Motor neuron (in vitro differentiated cells): ENCODE measurements around the gene MICB. TPM values are rescaled to one million over a fixed set of nuclear protein-coding genes. Genes with fewer than 3 reads are reported as not detected.
A peak's percentile ranks its signal among the peaks of the same experiment; 100 is the strongest.
"Not testable (repeated sequence)": the region's sequence is repeated elsewhere in the genome, so short reads cannot be mapped to it uniquely, and the experiment has no call there.

Experiments
- ATAC-seq, 8 experiments: fragments of 200-7000 bp; cut with Tn5 transposase; replicated peaks in 6 of 8; 2 replicates each; pipeline ENCODE4 v1.8.0; 2021; ENCODE audit warnings: mild to moderate bottlenecking in 8 of 8, moderate library complexity in 8 of 8
- H3K27ac ChIP-seq, 2 donors: fragments of 250-450 bp; sonication (Bioruptor Pico); 2 replicates each; pipeline ENCODE4 v1.9.0; 2021; ENCODE audit warnings: antibody characterized with exemption in 2 of 2, mild to moderate bottlenecking in 2 of 2, moderate library complexity in 1 of 2
- H3K4me1 ChIP-seq, 2 donors: fragments of 250-450 bp; sonication (Bioruptor Pico); replicated peaks in 1 of 2; 2 replicates each; pipeline ENCODE4 v1.6.1; 2021; ENCODE audit warnings: antibody characterized with exemption in 2 of 2, mild to moderate bottlenecking in 2 of 2, moderate library complexity in 1 of 2
- H3K4me3 ChIP-seq, 5 donors: fragments of 250-450 bp; sonication (Bioruptor Pico); 2 replicates each; pipeline ENCODE4 v1.9.0; 2021; ENCODE audit warnings: antibody characterized with exemption in 5 of 5, mild to moderate bottlenecking in 5 of 5, moderate library complexity in 4 of 5
- WGBS, 10 experiments: fragments of 450-650 bp; shearing (Covaris generic); methylation state at CpG; one replicate each; pipeline ENCODE4 v1.0.0; 2022; 5-methylcytosine and 5-hydroxymethylcytosine counted together
- in situ Hi-C, 9 experiments: fragments of 400-800 bp; cut with MboI; loops; one replicate each; pipeline ENCODE4 v1.15.0; 2021; ENCODE audit warnings: low sequenced_read_pairs in 9 of 9, low pct_unique_long_range_greater_than_20kb in 2 of 9; ENCODE audit not compliant: unreplicated experiment in 9 of 9
- total RNA-seq, 8 experiments: library from RNA; unstranded; fragments of 300-600 nt; gene quantifications; 2 replicates each; pipeline versions ENCODE4 v1.2.3 to v1.2.4, GENCODE V29; 2022

Gene MICB
- total RNA-seq, 8 experiments from 2014 or later: 0.49 to 4.2 (median 1.9) TPM; not detected in 1

DNA sequence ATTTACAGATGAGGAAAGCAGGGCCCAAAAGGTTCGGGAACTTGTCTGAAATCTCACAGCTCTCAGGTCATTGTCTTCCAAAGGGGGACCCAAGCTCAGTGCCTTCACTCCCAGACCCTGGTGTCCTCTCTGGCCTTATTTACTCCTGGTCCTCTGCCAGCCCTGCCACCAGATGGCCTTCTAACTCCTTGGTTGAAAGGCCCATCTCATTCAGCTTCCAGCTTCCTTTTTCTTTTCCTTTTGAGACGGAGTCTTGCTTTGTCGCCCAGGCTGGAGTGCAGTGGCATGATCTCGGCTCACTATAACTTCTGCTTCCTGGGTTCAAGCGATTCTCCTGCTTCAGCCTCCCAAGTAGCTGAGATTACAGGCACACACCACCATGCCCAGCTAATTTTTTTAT lies 53.4 kb downstream of the MICB start:
- in situ Hi-C loops, H3K4me3 ChIP-seq, H3K4me1 ChIP-seq, H3K27ac ChIP-seq, ATAC-seq: not testable (repeated sequence)
- 37 to 100% (median 78%) methylated on average over 1 to 5 of the region's 5 CpGs for WGBS, 10 experiments

DNA sequence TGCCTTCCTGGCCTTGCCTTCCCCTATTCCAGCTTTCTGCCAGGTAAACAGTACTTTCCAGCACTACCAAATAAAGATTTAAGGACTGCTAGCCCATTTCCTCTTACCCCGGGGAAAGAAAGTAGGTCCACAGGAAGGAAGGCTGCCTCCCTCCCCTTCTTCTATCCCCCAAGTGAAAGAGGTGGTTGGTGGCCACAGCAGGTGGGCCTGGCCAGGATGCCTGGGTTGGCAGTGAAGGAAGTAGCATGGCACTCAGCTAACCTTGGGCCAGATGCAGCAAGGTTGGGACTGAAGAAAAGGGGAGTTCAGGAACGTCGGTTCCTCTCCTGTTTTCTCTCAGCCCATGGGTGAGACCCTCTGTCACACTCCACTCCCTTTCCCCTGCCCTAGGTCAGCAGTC lies 58.4 kb downstream of the MICB start:
- no peak for ATAC-seq
- H3K4me1 ChIP-seq: no peaks in the 10 kb centered on the region
- no peak overlapping the region for H3K27ac ChIP-seq
- no peak overlapping the region for H3K4me3 ChIP-seq
- WGBS, 10 experiments: 67 to 100% (median 77%) methylated on average over 1 to 3 of the region's 3 CpGs; no CpG with 5 or more reads in 6 of the 10 experiments
- in situ Hi-C loops: no loop called here

DNA sequence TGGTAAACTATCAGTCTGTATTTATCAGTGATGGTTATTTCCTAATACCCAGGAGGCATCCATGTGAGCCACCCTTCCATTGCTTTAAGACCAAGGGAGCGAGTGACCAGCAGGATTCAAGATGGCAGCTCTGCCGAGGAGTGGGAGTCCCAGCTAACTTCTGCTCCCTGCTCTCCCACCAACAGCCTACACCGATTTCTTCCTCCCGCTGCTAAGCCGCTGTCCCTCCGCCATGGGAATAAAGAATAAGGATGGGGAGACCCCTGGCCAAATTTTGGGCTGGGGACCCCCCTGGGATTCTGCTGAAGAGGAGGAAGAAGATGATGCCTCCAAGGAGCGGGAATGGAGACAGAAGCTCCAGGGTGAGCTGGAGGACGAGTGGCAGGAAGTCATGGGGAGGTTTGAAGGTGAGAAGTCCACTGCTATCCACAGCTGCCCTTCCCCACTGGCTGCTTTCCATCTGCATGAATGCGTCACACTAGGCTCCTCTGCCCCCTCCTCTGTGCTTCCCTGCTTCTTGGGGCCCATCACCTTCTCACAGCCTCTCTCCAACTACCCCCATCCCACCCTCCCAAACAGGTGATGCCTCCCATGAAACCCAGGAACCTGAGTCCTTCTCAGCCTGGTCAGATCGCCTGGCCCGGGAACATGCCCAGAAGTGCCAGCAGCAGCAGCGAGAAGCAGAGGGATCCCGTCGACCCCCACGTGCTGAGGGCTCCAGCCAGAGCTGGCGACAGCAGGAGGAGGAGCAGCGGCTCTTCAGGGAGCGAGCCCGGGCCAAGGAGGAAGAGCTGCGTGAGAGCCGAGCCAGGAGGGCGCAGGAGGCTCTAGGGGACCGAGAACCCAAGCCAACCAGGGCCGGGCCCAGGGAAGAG lies 59.7 kb downstream of the MICB start:
- no peak overlapping the region for H3K27ac ChIP-seq
- ATAC-seq: peak in 2 of 8 experiments; percentile 6 to 8
- 67 to 88% (median 81%) methylated on average over 4 to 5 of the region's 24 CpGs; no CpG with 5 or more reads in 4 of the 10 experiments for WGBS, 10 experiments
- no peaks in the 10 kb centered on the region for H3K4me1 ChIP-seq
- in situ Hi-C loops: no loop called here
- H3K4me3 ChIP-seq: no peak overlapping the region

DNA sequence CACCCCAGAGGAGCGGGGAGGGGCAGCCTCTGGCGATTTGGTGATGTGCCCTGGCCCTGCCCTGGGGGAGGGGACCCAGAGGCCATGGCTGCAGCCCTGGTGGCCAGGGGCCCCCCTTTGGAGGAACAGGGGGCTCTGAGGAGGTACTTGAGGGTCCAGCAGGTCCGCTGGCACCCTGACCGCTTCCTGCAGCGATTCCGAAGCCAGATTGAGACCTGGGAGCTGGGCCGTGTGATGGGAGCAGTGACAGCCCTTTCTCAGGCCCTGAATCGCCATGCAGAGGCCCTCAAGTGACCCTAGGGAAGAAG lies 60.3 kb downstream of the MICB start:
- in situ Hi-C loops: no loop called here
- Histone ChIP-seq H3K4me1 (no peaks in the 10 kb centered on the region), H3K4me3 (no peak overlapping the region), H3K27ac (no peak overlapping the region)
- WGBS, 10 experiments: 85% methylated on average over 4 of the region's 8 CpGs; no CpG with 5 or more reads in 9 of the 10 experiments
- peak in 2 of 8 experiments; percentile 30 to 43 for ATAC-seq

DNA sequence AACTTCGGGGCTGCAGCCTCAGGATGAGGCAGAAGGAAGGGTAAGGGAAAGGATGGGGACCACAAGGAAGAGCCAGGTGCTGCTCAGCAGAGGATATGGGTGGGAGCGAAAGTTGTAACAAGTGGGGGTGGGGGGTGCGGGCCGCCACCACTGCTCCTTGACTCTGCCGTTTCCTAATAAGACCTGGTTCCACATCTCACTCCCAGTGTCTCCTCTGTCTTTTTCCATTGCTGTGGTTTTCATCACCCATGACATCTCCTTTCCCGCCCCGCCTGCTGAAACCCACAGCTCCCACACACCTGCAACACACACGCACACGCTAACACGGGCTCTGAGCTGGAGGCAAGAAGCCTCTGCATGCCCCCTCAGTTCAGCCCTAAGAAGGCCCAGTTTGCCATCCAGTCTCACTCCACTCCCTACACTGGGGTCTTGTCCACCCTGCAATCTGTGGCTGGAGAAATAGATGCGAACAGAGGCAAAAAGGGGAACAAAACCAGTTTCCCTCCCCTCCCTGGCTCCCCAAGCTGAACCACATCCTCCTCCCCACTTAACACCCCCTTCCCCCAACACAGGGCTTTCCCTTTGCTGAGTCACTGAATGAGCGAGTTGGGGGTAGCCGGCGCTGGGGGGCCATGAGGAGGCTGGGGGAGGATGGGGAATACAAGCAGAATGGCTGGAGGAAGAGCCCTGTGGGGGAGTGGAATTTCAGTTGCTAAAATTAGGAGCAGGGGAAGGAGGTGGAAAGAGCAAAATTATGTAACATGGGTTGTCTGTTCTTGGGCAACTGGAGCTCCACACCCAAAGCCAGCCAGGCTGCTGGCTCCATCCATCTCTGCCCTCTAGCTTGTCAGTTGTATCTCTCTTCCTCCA lies 60.9 kb downstream of the MICB start:
- H3K27ac ChIP-seq: no peak overlapping the region

DNA sequence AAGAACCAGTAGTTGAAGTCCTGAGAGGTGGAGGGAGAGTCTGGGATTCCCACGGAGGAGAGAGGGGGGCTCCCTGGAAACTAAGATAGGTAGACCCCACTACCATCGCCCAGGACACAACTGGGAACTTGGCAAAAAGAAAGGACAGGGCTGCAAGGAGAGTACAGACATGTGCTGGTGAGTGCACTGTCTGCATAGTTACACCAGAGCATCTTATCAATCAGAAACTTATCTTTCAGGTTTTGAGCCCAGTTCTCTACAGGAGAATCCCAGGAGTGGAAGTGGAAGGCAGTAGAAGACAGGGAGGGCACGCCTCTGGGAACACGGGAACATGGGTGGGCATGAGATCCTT lies 61.6 kb downstream of the MICB start:
- Histone ChIP-seq H3K27ac (no peak overlapping the region), H3K4me1 (no peaks in the 10 kb centered on the region), H3K4me3 (no peak overlapping the region)
- 74 to 100% (median 83%) methylated on average over 2 to 4 of the region's 4 CpGs; no CpG with 5 or more reads in 4 of the 10 experiments for WGBS, 10 experiments
- in situ Hi-C loops: no loop called here
- ATAC-seq: no peak

More for the DNA sequence above, 60.9 kb downstream of the MICB start:
- H3K4me3 ChIP-seq: no peak overlapping the region
- in situ Hi-C loops: no loop called here
- peak in 3 of 8 experiments; percentile 9 to 14 (median 10) for ATAC-seq
- no peaks in the 10 kb centered on the region for H3K4me1 ChIP-seq
- 67 to 100% (median 93%) methylated on average over 1 to 8 of the region's 14 CpGs; no CpG with 5 or more reads in 4 of the 10 experiments for WGBS, 10 experiments

DNA sequence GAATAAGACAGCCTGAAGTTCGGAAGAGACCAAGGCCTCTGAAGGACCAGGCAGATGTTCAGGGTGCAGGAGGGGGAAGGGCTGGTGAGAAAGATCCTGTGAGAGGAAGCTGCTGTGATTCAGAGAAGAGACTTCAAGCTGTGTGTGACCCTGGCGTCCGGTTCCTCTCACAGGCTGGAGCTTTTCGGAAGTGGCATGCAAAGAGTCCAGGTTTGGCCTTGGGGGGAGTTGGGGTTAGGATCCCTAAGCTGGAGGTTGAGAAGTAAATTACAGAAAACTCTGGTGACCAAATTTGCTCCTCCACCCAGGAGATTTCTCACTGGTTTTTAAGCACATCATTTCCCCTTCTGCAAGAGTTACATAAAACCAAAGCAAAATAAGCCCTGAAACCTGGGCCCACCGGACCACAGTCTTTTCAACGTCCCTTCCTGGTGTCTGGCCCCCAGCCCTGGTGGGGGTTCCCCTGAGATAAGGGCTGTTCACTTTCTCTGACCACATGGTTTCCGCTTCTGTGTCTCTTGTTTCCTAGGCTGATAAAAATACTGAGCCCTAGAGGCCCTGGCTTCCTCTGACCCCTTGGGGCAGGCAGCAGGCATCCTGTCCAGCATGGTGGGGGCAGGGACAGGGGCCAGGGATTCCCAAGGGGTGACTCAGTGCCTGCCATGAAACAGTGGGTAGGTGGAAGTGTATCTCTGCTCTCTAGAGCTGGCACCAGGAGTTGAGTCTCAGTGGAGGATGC lies 62.2 kb downstream of the MICB start:
- no peaks in the 10 kb centered on the region for H3K4me1 ChIP-seq
- in situ Hi-C loops: no loop called here
- WGBS, 10 experiments: 73 to 100% (median 80%) methylated on average over 1 to 7 of the region's 7 CpGs; no CpG with 5 or more reads in 2 of the 10 experiments
- ATAC-seq: peak in 5 of 8 experiments; percentile 50 to 74 (median 52)
- peak overlapping the region in 1 of 2 donors; percentile 30 for H3K27ac ChIP-seq
- no peak overlapping the region for H3K4me3 ChIP-seq

DNA sequence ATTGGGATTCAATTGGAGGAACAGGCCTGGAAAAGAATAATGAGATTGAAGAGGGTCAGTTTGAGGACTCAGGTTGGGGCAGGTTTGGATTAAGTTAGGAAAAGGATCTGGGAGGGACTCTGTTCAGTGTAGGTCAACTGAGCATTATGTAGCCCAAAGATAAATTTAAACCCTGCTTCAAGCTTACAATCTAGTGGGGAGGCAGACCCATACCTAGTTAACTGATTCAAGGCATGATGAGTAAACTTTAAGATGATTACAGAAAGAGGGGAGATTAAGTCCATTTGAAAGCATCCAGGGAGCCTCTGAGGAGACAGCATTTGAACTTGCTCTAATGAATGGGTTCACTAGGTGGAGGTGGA lies 62.7 kb downstream of the MICB start:
- in situ Hi-C loops: no loop called here
- no peak overlapping the region for H3K27ac ChIP-seq
- ATAC-seq: peak in 1 of 8 experiments; percentile 17
- H3K4me1 ChIP-seq: no peaks in the 10 kb centered on the region
- H3K4me3 ChIP-seq: no peak overlapping the region

Other genes starting within 250 kb of the MICB start
- 1,000 to 10,000 TPM in 1 of 8 experiments, 100 to 1,000 TPM in 3, 10 to 100 TPM in 3, 1 to 10 TPM in 1; 9.3 to 1,124 (median 73.4) TPM for gene HLA-C, start 226.1 kb upstream of the MICB start, total RNA-seq
- 1,000 to 10,000 TPM in 2 of 8 experiments, 100 to 1,000 TPM in 2, 10 to 100 TPM in 4; 32.0 to 4,986 (median 164) TPM for gene HLA-B, start 141.0 kb upstream of the MICB start, total RNA-seq
- gene MICA, start 94.5 kb upstream of the MICB start, total RNA-seq: 10 to 100 TPM in 4 of 8 experiments, 1 to 10 TPM in 4; 4.1 to 64.5 (median 10.3) TPM
- gene MCCD1, start 30.8 kb downstream of the MICB start, total RNA-seq: 1 to 10 TPM in 2 of 8 experiments, under 1 TPM in 5, not detected in 1; 0.38 to 1.9 (median 0.75) TPM
- gene DDX39B, start 43.9 kb downstream of the MICB start, total RNA-seq: 100 to 1,000 TPM; 238 to 564 (median 386) TPM
- 100 to 1,000 TPM in 2 of 8 experiments, 10 to 100 TPM in 3, 1 to 10 TPM in 2, under 1 TPM in 1; 0.25 to 110 (median 48.1) TPM for gene ATP6V1G2, start 48.5 kb downstream of the MICB start, total RNA-seq
- gene NFKBIL1, start 49.5 kb downstream of the MICB start, total RNA-seq: 10 to 100 TPM; 24.2 to 44.5 (median 31.6) TPM
- under 1 TPM in 6 of 8 experiments, not detected in 2; 0.11 to 0.76 (median 0.41) TPM for gene LTA, start 74.1 kb downstream of the MICB start, total RNA-seq
- gene TNF, start 77.4 kb downstream of the MICB start, total RNA-seq: 1 to 10 TPM in 1 of 8 experiments, under 1 TPM in 3, not detected in 4; 0.17 to 3.9 (median 0.68) TPM
- 1 to 10 TPM in 2 of 8 experiments, under 1 TPM in 5, not detected in 1; 0.18 to 1.9 (median 0.81) TPM for gene LTB, start 84.3 kb downstream of the MICB start, total RNA-seq
- 1 to 10 TPM in 2 of 8 experiments, under 1 TPM in 5, not detected in 1; 0.21 to 2.6 (median 0.63) TPM for gene LST1, start 88.1 kb downstream of the MICB start, total RNA-seq
- under 1 TPM in 3 of 8 experiments, not detected in 5; 0.29 to 0.71 (median 0.31) TPM for gene NCR3, start 94.9 kb downstream of the MICB start, total RNA-seq
- 1 to 10 TPM in 5 of 8 experiments, not detected in 3; 1.1 to 3.1 (median 2.0) TPM for gene AIF1, start 117.1 kb downstream of the MICB start, total RNA-seq
- 100 to 1,000 TPM in 4 of 8 experiments, 10 to 100 TPM in 4; 53.2 to 259 (median 92.0) TPM for gene PRRC2A, start 122.6 kb downstream of the MICB start, total RNA-seq
- 100 to 1,000 TPM; 159 to 322 (median 247) TPM for gene BAG6, start 154.5 kb downstream of the MICB start, total RNA-seq
- gene APOM, start 157.7 kb downstream of the MICB start, total RNA-seq: 1 to 10 TPM; 2.3 to 6.8 (median 5.3) TPM
- gene C6orf47, start 162.6 kb downstream of the MICB start, total RNA-seq: 10 to 100 TPM; 10.8 to 24.6 (median 15.5) TPM
- gene GPANK1, start 166.9 kb downstream of the MICB start, total RNA-seq: 10 to 100 TPM; 15.2 to 27.2 (median 22.0) TPM
- gene CSNK2B, start 167.9 kb downstream of the MICB start, total RNA-seq: 100 to 1,000 TPM; 112 to 225 (median 167) TPM
- gene LY6G5B, start 171.8 kb downstream of the MICB start, total RNA-seq: 10 to 100 TPM in 2 of 8 experiments, 1 to 10 TPM in 6; 3.0 to 20.9 (median 6.3) TPM
- gene LY6G5C, start 182.9 kb downstream of the MICB start, total RNA-seq: 1 to 10 TPM; 1.3 to 7.1 (median 2.8) TPM
- 10 to 100 TPM; 43.8 to 69.0 (median 52.5) TPM for gene ABHD16A, start 205.2 kb downstream of the MICB start, total RNA-seq
- gene LY6G6F, start 208.7 kb downstream of the MICB start, total RNA-seq: not detected
- gene LY6G6D, start 217.2 kb downstream of the MICB start, total RNA-seq: not detected
- gene LY6G6C, start 223.6 kb downstream of the MICB start, total RNA-seq: 1 to 10 TPM in 1 of 8 experiments, under 1 TPM in 4, not detected in 3; 0.16 to 1.6 (median 0.41) TPM
- gene MPIG6B, start 225.2 kb downstream of the MICB start, total RNA-seq: 1 to 10 TPM in 2 of 8 experiments, under 1 TPM in 6; 0.18 to 1.8 (median 0.58) TPM
- gene DDAH2, start 231.2 kb downstream of the MICB start, total RNA-seq: 100 to 1,000 TPM in 5 of 8 experiments, 10 to 100 TPM in 3; 15.5 to 168 (median 120) TPM
- gene CLIC1, start 238.4 kb downstream of the MICB start, total RNA-seq: 100 to 1,000 TPM in 5 of 8 experiments, 10 to 100 TPM in 3; 73.5 to 627 (median 176) TPM
- gene MSH5, start 241.9 kb downstream of the MICB start, total RNA-seq: 10 to 100 TPM in 5 of 8 experiments, 1 to 10 TPM in 3; 3.8 to 65.3 (median 11.3) TPM